GM19193 (cell line): Measurements from ENCODE around the gene IRF2.

Experiments
- POLR2A ChIP-seq: IDR thresholded peaks from 4 replicates; pipeline ENCODE4 v1.6.1; 2011; ENCODE audit not compliant: insufficient read depth, insufficient read length; ENCODE audit errors: extremely low read depth

The IRF2 gene

DNA sequence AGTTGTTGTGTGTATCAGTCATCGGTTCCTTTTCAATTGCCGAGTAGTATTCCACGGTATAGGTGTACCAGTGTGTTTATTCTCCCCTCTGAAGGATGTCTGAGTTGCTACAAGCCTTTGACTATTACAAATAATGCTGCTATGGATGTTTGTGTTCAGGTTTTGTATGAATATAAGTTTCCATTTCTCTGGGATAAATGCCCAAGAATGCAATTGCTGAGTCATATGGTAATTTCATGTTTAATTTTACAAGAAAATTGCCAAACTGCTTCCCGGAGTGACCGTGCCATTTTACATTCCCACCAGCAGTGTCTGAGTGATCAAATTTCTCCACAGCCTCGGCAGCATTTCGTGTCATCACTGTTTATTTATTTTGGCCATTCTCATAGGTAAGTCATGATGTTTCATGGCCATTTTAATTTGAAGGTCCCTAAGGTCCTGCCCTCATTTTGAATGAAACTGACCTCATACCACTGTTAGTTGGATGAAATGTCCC lies 73.9 kb downstream of the IRF2 start:
- TF ChIP-seq POLR2A: no peak

DNA sequence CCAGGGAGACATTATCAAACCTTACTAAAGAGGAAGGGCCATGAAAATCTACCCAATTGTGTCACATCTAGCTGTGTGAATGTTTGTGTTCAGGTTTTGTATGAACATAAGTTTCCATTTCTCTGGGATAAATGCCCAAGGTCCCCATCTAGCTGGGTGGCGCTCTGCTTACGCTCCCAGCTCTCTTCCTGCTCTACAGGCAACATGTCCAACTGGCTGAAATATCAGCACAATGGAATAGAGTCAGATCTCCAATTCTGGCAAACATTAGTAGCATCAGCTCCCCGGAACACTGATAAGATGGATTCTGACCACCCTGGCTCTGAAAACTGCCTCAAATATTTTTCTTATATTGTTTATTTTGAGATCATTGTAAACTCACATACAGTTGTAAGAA lies 74.8 kb downstream of the IRF2 start:
- no peak for TF ChIP-seq POLR2A

DNA sequence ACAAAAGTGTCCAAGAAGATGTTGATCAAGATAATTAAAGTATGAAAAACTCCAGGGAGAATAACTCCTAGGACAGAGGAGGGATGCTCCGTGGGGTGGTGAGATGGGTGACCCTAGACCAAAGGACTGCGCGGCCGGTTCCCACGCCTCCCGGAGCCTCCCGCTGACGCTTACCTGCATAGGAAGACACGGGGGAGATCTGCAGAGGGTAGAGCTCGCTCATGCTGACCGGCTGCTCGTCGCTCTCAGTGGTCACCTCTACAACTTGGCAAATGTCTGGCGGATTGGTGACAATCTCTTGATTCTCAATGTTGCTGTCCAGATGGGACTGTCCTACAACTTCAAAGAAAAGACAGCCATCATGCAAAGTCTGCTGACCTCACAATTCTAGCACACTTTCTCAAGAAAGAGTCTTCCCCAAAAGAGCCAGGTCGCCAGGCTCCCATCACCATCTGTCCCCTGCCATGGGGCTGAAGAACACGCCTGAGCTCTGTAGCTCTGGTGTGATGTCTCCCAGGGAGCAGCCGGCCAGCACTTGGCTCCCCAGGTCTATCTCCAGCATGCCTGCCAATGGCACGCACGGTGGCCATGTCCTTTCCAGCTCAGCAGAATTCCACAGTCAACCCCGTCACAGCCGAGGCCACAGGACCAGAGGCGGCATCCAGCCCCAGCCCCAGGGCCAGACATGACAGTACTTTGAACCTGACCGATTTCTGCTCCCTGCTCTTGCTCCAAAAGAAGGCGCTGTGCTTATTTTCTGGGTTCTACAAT lies 75.4 kb downstream of the IRF2 start:
- TF ChIP-seq POLR2A: no peak

DNA sequence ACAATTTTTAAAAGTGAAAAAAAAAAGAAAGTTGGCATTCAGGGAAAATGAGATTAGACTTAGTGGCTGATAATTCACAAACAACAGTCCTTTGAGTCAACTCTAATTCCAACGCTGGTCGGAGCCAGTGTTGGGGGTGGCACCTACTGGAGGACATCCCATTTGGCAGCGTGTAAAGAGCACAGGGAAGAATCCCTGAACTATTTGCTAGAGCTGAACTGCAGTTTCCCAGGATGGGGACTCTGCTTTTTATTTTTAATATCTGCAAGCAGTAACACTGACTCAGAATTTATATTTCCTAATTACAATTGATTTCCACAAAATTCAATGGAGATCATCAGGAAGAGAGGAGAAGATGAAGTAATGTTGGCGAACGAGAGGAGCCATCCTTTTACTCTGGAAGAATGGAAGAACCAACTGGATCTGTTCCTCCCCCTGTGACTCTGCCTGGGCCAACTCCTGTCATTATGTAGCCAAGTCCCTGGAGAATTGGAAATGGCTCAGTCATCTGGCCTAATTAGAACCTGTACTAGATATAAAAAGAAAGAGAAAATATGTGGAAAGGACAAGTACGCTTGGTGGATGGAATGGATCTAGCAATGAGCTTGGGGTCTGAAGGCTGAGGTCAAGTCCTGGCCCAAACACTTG lies 76.7 kb downstream of the IRF2 start:
- no peak for TF ChIP-seq POLR2A

DNA sequence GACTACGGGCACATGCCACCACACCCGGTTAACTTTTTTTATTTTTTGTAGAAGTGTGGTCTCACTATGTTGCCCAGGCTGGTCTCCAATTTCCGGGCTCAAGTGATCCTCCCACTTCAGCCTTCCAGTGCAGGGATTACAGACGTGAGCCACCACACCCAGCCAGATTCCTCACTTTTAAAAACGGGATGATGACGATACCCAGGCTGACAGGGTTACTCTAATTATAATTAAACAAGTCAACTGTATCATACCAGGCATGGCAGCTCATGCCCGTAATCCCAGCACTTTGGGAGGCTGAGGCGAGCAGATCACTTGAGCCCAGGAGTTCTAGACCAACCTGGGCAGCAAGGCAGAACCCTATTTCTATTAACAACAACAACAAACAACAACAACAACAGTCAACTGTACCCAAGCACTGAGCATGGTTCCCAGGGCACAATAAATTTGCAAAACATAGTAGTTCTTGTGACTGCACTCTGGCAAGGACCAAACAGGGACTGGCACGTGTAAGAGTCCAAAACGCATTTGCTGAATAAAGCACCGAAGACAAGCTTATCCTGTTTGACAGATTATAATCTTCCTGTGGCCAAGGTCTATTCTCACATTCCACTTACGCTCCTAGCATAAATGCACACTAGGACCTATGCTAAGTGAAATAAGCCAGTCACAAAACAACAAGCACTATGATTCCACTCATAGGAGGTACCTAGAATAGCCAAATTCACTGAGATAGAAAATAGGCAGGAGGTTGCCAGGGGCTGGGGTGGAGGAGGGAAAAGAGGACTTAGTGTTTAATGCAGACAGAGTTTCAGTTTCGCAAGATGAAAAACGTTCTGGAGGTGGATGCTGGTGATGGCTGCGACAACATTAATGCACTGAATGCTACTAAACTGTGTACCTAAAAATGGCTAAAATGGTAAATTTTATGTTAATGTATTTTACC lies 77.5 kb downstream of the IRF2 start:
- no peak for TF ChIP-seq POLR2A

DNA sequence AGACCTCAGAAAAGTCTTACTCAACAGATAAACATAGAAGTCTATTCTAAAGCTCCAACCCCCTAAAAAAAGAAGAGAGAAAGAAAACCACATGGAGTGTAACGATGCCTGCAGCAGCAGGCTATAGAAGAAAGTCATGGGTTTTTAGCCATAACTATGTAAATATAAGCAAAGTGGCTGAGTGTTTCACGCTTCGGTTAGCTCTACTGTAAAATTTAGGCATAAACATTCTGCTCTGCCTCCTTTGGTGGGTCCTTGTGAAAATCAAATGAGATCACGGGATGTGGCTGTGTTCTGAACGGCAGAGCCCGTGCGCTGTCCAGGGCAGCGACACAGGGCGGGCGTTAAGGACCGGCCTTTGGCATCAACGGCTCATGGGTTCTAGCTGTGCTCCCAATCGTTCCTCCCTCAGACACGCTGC lies 78.4 kb downstream of the IRF2 start:
- TF ChIP-seq POLR2A: peak; percentile 51

DNA sequence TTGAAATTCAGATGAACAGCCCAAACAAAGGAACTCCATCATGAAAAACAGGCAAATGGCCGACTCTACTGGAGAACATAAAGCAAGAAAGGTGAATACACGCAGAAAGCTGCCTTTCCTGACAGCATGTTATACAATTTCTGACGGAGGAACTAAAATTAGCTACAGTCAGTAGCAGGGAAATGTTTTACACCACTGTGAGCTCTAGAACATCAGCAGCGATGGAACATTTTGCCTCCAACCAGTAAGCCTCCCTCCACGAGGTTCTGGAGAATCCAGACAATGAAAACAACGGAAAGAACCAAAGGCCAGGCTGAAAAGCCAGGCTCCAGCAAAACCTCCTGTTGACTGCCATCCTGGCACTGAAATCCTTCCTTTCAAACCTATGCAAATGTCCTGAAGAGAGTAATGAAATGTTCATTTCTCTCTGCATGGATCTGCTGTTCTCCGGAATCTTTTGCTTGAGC lies 78.9 kb downstream of the IRF2 start:
- no peak for TF ChIP-seq POLR2A

DNA sequence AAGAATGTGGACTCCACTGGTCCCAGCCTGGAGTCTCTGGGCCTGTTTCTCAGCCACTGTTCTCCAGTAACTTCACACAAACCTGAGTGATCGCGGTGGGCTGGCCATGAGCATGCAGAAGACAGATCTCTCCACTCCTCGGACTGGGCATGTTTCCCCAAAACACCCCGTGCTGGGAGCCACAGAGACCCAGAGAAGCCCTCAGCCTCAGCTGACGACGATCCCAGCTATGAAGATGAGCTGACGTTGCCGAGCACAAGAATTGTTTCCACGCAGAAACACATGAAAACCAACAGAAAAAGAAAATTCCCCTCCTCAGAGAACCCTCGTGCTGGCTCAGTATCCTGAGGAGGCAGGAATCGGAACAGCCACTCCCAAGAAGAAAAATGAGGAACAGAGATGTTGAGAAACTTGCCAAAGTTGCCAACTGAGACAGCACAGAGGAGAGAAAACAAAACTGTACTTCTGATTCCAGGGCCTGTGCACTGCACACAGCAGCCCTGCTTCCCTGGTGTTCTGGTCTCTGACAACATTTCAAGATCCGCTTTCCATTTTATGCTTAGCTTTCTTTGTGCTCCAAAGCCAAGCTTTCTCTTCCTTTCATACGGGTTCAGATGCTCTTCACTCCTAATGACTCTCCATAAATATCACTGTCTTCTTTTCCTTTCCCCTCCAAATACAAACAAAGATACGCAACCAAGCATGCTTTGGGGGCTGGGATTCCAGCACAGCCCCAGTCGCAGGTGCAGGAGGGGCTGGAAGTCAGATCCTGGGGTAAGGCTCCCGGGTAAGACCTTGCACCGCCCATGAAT lies 81.4 kb downstream of the IRF2 start:
- TF ChIP-seq POLR2A: no peak

DNA sequence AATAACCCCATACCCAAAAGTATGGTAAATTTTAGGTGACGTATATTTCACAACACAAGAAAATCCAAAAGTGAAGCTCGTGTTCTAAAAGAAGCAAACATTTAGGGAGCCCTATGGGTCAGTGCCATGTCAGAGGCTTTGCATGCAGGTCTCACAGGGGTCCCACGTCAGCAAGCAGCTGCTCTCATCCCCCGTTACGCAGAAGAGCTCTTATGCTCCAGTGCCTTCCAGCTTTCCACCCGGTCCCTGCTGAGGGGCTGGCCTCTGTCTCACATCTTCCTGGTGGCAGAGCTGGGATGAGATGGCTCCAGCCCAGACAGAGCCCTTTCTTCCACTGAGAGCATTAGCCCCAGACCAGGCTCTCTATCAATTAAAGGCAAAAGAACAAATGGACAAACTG lies 82.0 kb downstream of the IRF2 start:
- no peak for TF ChIP-seq POLR2A

DNA sequence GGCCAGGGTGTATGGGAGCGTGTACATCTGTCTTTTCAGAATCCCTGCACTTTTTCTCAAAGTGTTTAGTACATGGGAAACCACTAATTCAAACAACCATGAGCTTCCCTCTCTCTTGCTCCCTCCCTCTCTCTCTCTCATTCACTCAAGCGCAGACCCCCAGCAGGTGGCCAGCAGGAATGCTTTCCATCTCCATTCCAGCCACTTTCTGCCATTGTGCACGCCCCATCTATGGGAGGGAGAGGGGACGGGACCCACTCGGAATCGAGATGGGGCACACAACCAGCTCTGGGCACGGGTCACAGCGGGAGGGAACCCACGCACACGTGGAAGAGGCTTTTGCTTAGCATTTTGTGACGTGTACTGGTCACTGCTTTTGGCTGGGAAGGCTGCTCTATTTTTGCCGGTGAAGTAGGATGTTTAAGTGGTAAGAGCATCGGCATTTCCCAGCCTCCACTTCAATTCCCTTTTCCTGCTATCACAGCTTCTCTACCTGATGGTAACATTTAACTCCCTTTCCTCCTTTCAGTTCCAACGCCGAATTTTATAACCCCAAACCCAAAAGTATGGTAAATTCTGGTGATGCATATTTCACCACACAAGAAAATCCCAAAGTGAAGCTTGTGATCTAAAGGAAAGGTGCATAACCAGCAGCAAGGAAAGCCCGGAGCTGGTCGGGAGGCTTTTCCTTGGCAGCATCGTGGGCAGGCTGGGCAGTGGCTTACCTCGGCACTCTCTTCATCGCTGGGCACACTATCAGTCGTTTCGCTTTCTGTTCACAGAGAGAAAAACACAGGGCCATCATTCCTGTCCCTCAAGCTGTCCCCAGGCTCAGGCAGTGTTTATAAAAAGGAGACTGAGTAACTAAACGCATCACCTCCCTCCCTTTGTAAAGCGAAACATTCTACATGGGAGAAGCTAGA lies 84.1 kb downstream of the IRF2 start:
- no peak for TF ChIP-seq POLR2A

DNA sequence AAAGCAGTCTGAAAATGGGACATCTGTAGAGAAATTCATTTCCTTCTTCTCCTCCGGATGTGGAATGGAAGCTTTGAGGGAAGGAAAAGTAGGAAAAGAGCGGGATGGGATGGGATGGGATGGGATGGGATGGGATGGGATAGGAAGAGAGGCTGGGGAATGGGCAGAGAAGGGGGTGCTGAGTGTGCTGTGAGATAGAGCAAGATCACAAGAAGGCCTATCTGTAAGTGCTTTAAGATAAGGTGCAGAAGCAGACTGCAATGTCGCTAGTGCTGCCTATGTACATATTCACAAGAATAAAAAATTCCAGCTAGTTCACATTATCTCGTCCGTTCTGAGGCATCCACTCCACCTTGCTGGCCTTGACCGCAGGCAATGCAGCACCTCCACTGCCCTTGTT lies 86.2 kb downstream of the IRF2 start:
- TF ChIP-seq POLR2A: no peak

DNA sequence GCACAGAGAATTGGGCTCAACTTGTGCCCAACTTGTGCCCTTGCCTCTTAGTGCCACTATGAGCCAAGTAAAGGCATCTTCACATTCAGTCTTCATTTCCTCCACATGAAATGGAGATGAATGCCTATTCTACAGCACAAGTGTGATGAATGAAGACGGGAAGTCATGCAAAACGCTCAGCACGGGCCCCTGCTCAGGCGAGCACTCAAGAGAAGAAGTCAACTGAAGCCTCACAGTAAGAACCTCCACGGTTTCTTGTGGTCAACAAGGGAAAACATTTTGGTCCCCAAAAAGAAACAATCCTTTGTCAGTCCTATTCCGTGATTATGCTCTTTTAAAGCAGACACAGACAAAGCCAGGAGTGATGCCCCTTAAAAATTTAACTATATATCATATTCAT lies 87.0 kb downstream of the IRF2 start:
- no peak for TF ChIP-seq POLR2A

DNA sequence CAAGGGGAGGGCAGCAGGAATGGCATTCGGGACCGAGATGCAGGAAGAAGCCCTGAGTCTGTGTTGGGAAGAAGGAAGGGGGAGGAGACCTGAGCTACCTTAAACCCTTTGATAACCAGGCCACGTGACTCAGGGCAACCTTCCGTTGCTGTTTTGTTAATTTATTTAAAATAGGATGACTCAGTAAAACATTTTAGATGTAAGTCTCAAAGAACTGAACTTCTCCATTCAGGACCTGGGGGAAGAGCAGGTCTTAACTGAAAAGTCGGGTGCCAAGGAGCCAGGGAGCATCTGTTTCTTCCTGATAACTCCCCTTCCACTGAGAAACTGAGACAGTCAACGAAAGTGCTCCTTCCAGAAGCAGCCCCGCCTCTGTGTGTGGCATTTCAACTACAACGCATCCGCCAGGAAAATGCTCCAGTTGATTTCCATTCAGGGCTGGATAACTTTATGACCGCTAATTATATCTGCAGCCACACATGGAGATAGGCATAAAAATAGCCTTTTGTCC lies 88.0 kb downstream of the IRF2 start:
- TF ChIP-seq POLR2A: no peak
